Fibroblast of mammary gland (primary cell): ENCODE data around the gene IQCM.

Source experiments
- DNase-seq: peaks from one replicate; pipeline ENCODE4 v3.0.0-alpha.2; 2010; ENCODE audit warnings: low read depth
- H3K4me3 ChIP-seq: 2 replicates; pipeline ENCODE4 v1.5.1; 2011; ENCODE audit warnings: low read depth, mild to moderate bottlenecking, low read length, moderate library complexity; ENCODE audit not compliant: control insufficient read depth
- CTCF ChIP-seq: conservative IDR thresholded peaks from 2 replicates; pipeline ENCODE4 v1.5.1; 2011; ENCODE audit warnings: low read depth, low read length, inconsistent platforms; ENCODE audit not compliant: control insufficient read depth, insufficient read depth

Gene IQCM

GRCh38 chr4:149795256-149795655, 20.4 kb downstream of the IQCM start:
- DNase-seq = no peak
- TF ChIP-seq CTCF = no peak
- H3K4me3 ChIP-seq = no peak overlapping the region

GRCh38 chr4:149794352-149794751, 21.3 kb downstream of the IQCM start:
- peak; percentile 43 for DNase-seq
- no peak for TF ChIP-seq CTCF
- H3K4me3 ChIP-seq = no peak overlapping the region

GRCh38 chr4:149793459-149793858, 22.2 kb downstream of the IQCM start:
- peak; percentile 27 for DNase-seq
- TF ChIP-seq CTCF = no peak
- no peak overlapping the region for H3K4me3 ChIP-seq

- DNase-seq = no peak
- TF ChIP-seq CTCF = no peak
These were observed 23.8 kb downstream of the IQCM start for GRCh38 chr4:149791851-149792250.

GRCh38 chr4:149790172-149790907, 25.3 kb downstream of the IQCM start:
- no peak for TF ChIP-seq CTCF
- no peak overlapping the region for H3K4me3 ChIP-seq
- no peak for DNase-seq

More at GRCh38 chr4:149791851-149792250, 23.8 kb downstream of the IQCM start:
- H3K4me3 ChIP-seq = no peak overlapping the region

- TF ChIP-seq CTCF = no peak
- no peak overlapping the region for H3K4me3 ChIP-seq
- no peak for DNase-seq
These were observed 27.3 kb downstream of the IQCM start for GRCh38 chr4:149788300-149788699.
